Measurements from ENCODE around the gene TCFL5.

Gene TCFL5

DNA sequence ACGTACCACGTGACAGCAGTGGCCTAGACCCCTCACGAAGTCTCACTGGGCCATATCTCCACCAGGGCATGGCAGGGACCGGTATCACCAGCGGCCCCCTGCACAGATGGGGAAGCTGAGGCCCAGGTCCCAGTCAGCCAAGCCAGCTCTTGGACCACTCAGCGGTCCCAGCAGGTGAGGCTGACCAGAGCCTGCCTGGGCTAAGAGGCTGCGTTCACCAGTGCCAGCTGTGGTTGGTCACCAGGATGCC is 67.9 kb downstream of the TCFL5 start:
- no peaks in the 10 kb centered on the region for H3K9me3 ChIP-seq (ENCODE audit: insufficient read depth, low read length, severe bottlenecking)
- peak overlapping the region; percentile 60 for H2AFZ ChIP-seq (ENCODE audit: low read depth, low read length)
- H3K27me3 ChIP-seq (ENCODE audit: insufficient read depth, low read length, poor library complexity) = no peaks in the 10 kb centered on the region
- no peak for ATAC-seq (ENCODE audit: insufficient read depth, low read depth)
- H3K4me3 ChIP-seq (ENCODE audit: low read depth in 1 of 2, low read length in 2 of 2) = peak overlapping the region in 1 of 2 experiments; percentile 57; a peak in 2 of 4 replicates
- peak overlapping the region; percentile 48 for H3K9ac ChIP-seq (ENCODE audit: low read depth, low read length)
- H3K79me2 ChIP-seq (ENCODE audit: insufficient read depth, low read length) = peaks cover 23% of the 10 kb centered on the region
- H3K4me1 ChIP-seq (ENCODE audit: insufficient read depth, low read length) = peaks cover 46% of the 10 kb centered on the region
- no peak for DNase-seq
- H3K36me3 ChIP-seq (ENCODE audit: insufficient read depth, low read length) = peaks cover 18% of the 10 kb centered on the region
- peaks cover 18% of the 10 kb centered on the region for H4K20me1 ChIP-seq (ENCODE audit: insufficient read depth, low read length)
- TF ChIP-seq EZH2 (IDR thresholded peaks at IDR 0.05; ENCODE audit: borderline replicate concordance, low read depth, low read length, severe bottlenecking) = no peak
- TF ChIP-seq, protein P1, sequence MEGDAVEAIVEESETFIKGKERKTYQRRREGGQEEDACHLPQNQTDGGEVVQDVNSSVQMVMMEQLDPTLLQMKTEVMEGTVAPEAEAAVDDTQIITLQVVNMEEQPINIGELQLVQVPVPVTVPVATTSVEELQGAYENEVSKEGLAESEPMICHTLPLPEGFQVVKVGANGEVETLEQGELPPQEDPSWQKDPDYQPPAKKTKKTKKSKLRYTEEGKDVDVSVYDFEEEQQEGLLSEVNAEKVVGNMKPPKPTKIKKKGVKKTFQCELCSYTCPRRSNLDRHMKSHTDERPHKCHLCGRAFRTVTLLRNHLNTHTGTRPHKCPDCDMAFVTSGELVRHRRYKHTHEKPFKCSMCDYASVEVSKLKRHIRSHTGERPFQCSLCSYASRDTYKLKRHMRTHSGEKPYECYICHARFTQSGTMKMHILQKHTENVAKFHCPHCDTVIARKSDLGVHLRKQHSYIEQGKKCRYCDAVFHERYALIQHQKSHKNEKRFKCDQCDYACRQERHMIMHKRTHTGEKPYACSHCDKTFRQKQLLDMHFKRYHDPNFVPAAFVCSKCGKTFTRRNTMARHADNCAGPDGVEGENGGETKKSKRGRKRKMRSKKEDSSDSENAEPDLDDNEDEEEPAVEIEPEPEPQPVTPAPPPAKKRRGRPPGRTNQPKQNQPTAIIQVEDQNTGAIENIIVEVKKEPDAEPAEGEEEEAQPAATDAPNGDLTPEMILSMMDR (IDR thresholded peaks at IDR 0.05; ENCODE audit: borderline replicate concordance, extremely low read depth, low read length, poor library complexity, severe bottlenecking) = no peak
- H3K4me2 ChIP-seq (ENCODE audit: insufficient read depth, low read length) = peak overlapping the region; percentile 78
- peak overlapping the region; percentile 67 for H3K27ac ChIP-seq (ENCODE audit: low read length)

DNA sequence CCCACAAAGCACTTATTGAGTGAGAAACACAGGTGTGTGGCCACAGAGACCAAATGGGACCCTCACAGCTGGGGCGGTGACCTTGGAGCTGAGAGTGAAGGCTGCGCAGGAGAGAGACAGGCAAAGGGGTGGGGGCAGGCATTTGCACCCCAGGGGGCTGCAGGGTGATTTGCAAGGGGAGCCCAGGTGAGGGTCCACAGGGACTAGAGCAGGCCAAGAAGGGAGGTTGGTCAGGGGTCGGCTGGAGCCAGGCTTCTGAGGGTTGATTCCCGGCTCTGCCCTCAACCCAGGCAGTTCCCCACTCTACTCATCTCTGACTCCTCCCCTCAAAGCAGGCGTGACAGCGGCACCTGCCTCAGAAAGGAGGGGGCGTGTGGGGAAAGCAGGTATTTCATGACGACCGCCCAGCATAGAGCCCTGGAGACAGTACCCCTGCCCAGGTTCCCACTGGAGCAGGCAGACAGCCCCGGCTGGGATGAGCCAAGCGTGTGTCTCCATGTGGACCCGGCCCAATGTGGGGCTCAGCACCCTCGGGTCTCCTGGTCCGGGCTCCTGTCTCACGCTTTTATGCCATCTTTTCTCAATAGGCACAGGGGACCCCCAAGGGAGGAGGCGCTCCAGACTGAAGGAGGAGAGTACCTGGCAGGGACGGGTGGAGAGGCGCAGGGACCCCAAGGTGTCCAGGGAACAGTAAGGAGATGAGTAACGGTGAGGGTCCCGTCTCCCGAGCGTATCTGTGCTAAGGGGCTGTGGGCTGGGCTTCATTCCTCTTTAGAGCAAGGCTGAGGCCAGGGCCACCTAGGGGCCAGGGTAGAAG is 68.5 kb downstream of the TCFL5 start:
- H3K79me2 ChIP-seq (ENCODE audit: insufficient read depth, low read length) = peaks cover 19% of the 10 kb centered on the region
- H3K4me1 ChIP-seq (ENCODE audit: insufficient read depth, low read length) = peaks cover 44% of the 10 kb centered on the region
- H3K27me3 ChIP-seq (ENCODE audit: insufficient read depth, low read length, poor library complexity) = no peaks in the 10 kb centered on the region
- peak overlapping the region; percentile 48 for H3K9ac ChIP-seq (ENCODE audit: low read depth, low read length)
- H3K27ac ChIP-seq (ENCODE audit: low read length) = peak overlapping the region; percentile 67
- no peaks in the 10 kb centered on the region for H3K9me3 ChIP-seq (ENCODE audit: insufficient read depth, low read length, severe bottlenecking)
- H2AFZ ChIP-seq (ENCODE audit: low read depth, low read length) = no peak overlapping the region
- ATAC-seq (ENCODE audit: insufficient read depth, low read depth) (no peak), DNase-seq (no peak)
- peaks cover 13% of the 10 kb centered on the region for H3K36me3 ChIP-seq (ENCODE audit: insufficient read depth, low read length)
- peak overlapping the region; percentile 78 for H3K4me2 ChIP-seq (ENCODE audit: insufficient read depth, low read length)
- peaks cover 13% of the 10 kb centered on the region for H4K20me1 ChIP-seq (ENCODE audit: insufficient read depth, low read length)
- peak overlapping the region in 1 of 2 experiments; percentile 57; a peak in 1 of 4 replicates for H3K4me3 ChIP-seq (ENCODE audit: low read depth in 1 of 2, low read length in 2 of 2)
- no peak for TF ChIP-seq EZH2 (IDR thresholded peaks at IDR 0.05; ENCODE audit: borderline replicate concordance, low read depth, low read length, severe bottlenecking)
- TF ChIP-seq, protein P1 (IDR thresholded peaks at IDR 0.05; ENCODE audit: borderline replicate concordance, extremely low read depth, low read length, poor library complexity, severe bottlenecking) = peak; percentile 17

DNA sequence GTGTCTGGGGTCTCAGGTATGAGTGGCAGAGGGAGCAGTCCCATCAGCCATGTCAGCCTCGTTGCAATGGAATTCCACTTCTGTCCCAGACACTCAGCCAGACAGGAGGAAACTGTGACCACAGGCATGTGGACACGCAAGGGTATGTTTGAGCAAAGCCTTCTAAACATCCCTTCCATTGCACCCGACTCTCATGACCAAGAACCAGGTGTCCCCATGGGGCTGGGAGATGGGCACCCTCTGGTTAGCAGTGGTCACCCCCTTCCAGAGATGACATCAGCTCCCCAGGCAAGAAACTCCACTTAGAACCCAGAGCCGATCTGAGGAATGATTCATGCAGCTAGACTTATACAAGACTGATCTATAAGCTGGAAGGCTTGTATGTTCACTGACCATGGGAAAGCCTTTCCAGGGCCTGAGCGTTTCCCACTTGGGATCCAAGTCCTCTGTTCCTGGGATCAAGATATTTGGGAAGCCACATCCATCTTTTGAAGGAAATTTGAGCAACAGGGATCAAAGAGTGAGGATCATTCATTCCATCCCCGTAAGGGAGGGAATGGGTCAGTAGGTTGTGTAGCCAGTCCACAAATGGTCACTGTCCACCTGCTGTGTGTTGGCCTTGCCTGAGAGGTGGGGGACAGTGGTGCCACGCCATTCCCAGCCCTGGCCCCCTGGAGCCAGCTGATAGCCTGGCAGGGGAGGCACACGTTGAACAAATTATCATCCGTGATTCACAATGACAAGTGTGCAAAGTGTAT is 69.3 kb downstream of the TCFL5 start:
- Histone ChIP-seq H3K36me3 (ENCODE audit: insufficient read depth, low read length) (peaks cover 5% of the 10 kb centered on the region; the same call in 1 of the 2 replicates), H3K4me3 (ENCODE audit: low read depth in 1 of 2, low read length in 2 of 2) (no peak overlapping the region), H3K27me3 (ENCODE audit: insufficient read depth, low read length, poor library complexity) (no peaks in the 10 kb centered on the region), H3K79me2 (ENCODE audit: insufficient read depth, low read length) (peaks cover 11% of the 10 kb centered on the region), H3K9ac (ENCODE audit: low read depth, low read length) (no peak overlapping the region), H3K4me1 (ENCODE audit: insufficient read depth, low read length) (peaks cover 36% of the 10 kb centered on the region), H2AFZ (ENCODE audit: low read depth, low read length) (no peak overlapping the region), H4K20me1 (ENCODE audit: insufficient read depth, low read length) (0 out of 2 replicates have a peak, but pooled peaks cover 5% of the 10 kb centered on the region), H3K4me2 (ENCODE audit: insufficient read depth, low read length) (no peak overlapping the region), H3K27ac (ENCODE audit: low read length) (no peak overlapping the region), H3K9me3 (ENCODE audit: insufficient read depth, low read length, severe bottlenecking) (no peaks in the 10 kb centered on the region)
- ATAC-seq (ENCODE audit: insufficient read depth, low read depth) (no peak), DNase-seq (no peak)
- TF ChIP-seq, protein P1 (IDR thresholded peaks at IDR 0.05; ENCODE audit: borderline replicate concordance, extremely low read depth, low read length, poor library complexity, severe bottlenecking) = no peak
- no peak for TF ChIP-seq EZH2 (IDR thresholded peaks at IDR 0.05; ENCODE audit: borderline replicate concordance, low read depth, low read length, severe bottlenecking)

All from DND-41 (cell line).